Measurements from ENCODE around the gene RAF1. TPM values are rescaled to one million over a fixed set of nuclear protein-coding genes. Genes with fewer than 3 reads are reported as not detected.

RAF1 gene
- total and polyA plus RNA-seq, 9 of the 15 experiments (the other 6 are each of a cell fraction or from before 2014, with no cell fraction given) = 28.0 to 183 (median 85.6) TPM

DNA sequence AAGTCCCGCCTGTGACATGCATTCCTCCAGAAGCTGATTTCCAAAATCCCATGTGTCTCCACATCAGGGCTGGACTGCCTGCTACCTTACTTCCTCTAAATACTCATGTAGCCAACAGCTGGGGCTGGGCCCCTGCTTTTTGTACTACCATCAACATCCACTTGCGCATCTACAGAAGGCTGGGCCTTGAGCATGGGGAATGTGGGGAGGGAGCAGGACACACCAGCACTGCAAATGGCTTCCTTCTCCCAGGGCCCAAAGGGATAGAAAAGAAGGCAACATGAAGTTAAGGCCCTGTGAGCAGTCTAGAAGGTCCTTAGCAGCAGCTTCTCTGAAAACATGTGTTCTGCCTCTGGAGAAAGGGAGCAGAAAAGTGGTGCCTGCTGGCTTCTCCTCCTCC lies 79.8 kb downstream of the RAF1 start (continued):
- TF ChIP-seq, protein P1, sequence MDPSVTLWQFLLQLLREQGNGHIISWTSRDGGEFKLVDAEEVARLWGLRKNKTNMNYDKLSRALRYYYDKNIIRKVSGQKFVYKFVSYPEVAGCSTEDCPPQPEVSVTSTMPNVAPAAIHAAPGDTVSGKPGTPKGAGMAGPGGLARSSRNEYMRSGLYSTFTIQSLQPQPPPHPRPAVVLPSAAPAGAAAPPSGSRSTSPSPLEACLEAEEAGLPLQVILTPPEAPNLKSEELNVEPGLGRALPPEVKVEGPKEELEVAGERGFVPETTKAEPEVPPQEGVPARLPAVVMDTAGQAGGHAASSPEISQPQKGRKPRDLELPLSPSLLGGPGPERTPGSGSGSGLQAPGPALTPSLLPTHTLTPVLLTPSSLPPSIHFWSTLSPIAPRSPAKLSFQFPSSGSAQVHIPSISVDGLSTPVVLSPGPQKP (CRISPR knock-in tag; IDR thresholded peaks at IDR 0.05) = no peak
- TF ChIP-seq, protein P2, sequence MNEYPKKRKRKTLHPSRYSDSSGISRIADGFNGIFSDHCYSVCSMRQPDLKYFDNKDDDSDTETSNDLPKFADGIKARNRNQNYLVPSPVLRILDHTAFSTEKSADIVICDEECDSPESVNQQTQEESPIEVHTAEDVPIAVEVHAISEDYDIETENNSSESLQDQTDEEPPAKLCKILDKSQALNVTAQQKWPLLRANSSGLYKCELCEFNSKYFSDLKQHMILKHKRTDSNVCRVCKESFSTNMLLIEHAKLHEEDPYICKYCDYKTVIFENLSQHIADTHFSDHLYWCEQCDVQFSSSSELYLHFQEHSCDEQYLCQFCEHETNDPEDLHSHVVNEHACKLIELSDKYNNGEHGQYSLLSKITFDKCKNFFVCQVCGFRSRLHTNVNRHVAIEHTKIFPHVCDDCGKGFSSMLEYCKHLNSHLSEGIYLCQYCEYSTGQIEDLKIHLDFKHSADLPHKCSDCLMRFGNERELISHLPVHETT (CRISPR knock-in tag; conservative IDR thresholded peaks at IDR 0.05 in 1 of 2, IDR thresholded peaks at IDR 0.05 in 1 of 2) = no peak
- TF ChIP-seq SIRT6 (IDR thresholded peaks at IDR 0.05; ENCODE audit: low read depth, low read length) (no peak), NBN (IDR thresholded peaks at IDR 0.05; ENCODE audit: low read depth) (no peak), PML (IDR thresholded peaks at IDR 0.05; ENCODE audit: low read length) (no peak)

DNA sequence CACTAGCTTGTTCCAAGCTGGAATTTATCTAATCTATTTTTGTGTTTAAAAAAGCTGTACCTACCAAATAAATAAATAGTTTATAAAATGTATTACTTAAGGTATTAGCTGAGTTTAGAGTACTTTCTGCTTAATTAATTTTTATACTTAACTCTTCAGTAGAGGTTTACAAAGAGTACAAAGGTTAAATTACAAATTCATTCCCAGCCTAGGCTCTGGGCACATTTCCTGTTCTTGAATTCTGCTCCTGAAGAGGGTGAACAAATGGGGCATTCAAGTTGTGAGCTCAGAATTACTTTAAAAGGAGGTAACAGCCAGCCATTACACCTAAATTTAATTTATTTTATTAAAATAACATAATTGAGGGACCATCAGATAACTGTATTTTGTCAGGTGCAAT lies 80.6 kb downstream of the RAF1 start:
- peaks cover 96% of the 10 kb centered on the region for H3K36me3 ChIP-seq (ENCODE audit: control insufficient read depth, insufficient read depth, low read length)
- ChIA-PET POLR2A (interaction anchor here (1.0 to 1.7 kb wide), 5 partner anchors 9 to 62 kb away, joined by 3 to 7 read pairs (median 4); no protein-coding TSS in a partner anchor), CTCF (ENCODE audit: low intra/inter-chr PET ratio) (no interaction called here)
- H3K27me3 ChIP-seq (ENCODE audit: control insufficient read depth in 2 of 2, insufficient read depth in 2 of 2, low read length in 2 of 2) = no peaks in the 10 kb centered on the region
- H4K20me1 ChIP-seq (replicated peaks; ENCODE audit: control insufficient read depth, insufficient read depth, low read length) = peaks cover 19% of the 10 kb centered on the region; the same call in 1 of the 2 replicates
- H3K27ac ChIP-seq (ENCODE audit: extremely low read depth, low read depth, low read length) = no peak overlapping the region
- no TSS peak for BruUV-seq (replicated peaks)
- no peak for ATAC-seq
- TF ChIP-seq ZBTB7A (IDR thresholded peaks at IDR 0.05; ENCODE audit: borderline replicate concordance, control insufficient read depth, low read depth, low read length) (no peak), C11orf30 (IDR thresholded peaks at IDR 0.05; ENCODE audit: low read depth) (no peak), POLR2H (tag; IDR thresholded peaks at IDR 0.05; ENCODE audit: low read depth) (0 out of 2 replicates have a peak, but pooled peaks have one; percentile 13), ZNF316 (IDR thresholded peaks at IDR 0.05) (no peak), TCF3 (CRISPR knock-in tag; IDR thresholded peaks at IDR 0.05) (no peak)
- H3K4me3 ChIP-seq = no peak overlapping the region
- no peaks in the 10 kb centered on the region for H3K9me1 ChIP-seq (ENCODE audit: control insufficient read depth, insufficient read depth, low read length)
- in situ Hi-C loops (cut with MboI) = no loop called here
- intact Hi-C loops (cut with micrococcal nuclease) = no loop called here
- no peak for FAIRE-seq
- H3K4me2 ChIP-seq (ENCODE audit: insufficient read depth, low read length) = no peak overlapping the region
- H2AFZ ChIP-seq (ENCODE audit: low read depth, low read length) = no peak overlapping the region
- no peak overlapping the region for H3K9ac ChIP-seq (ENCODE audit: insufficient read depth in 1 of 2, low read depth in 2 of 2, low read length in 2 of 2)
- H3K9me3 ChIP-seq (replicated peaks; ENCODE audit: control insufficient read depth, insufficient read depth, low read depth, low read length) = no peaks in the 10 kb centered on the region
- no peaks in the 10 kb centered on the region for H3K79me2 ChIP-seq (ENCODE audit: control insufficient read depth, insufficient read depth, low read length)
- no peaks in the 10 kb centered on the region; a peak in 2 of 5 replicates for H3K4me1 ChIP-seq (replicated peaks in 1 of 2; ENCODE audit: control insufficient read depth in 2 of 2, insufficient read depth in 2 of 2, low read length in 2 of 2)
- DNase-seq (ENCODE audit: extremely low read depth in 1 of 4, low spot score in 3 of 4) = no peak

Measured in K562 (cell line).